Amniotic epithelial cell (primary cell): Measurements from ENCODE around the gene HDAC9.

Experiments
- DNase-seq: peaks from one replicate; pipeline ENCODE4 v3.0.0-alpha.2; 2010; ENCODE audit warnings: low read depth

The HDAC9 gene

GRCh38 chr7:18844735-18845134 is 349.2 kb downstream of the HDAC9 start:
- no peak for DNase-seq

- no peak for DNase-seq
Measured at GRCh38 chr7:18845700-18846099, 350.2 kb downstream of the HDAC9 start.

GRCh38 chr7:18846765-18847215 is 351.2 kb downstream of the HDAC9 start:
- DNase-seq: no peak

- no peak for DNase-seq
Measured at GRCh38 chr7:18849130-18849529, 353.6 kb downstream of the HDAC9 start.

GRCh38 chr7:18855796-18856195 is 360.2 kb downstream of the HDAC9 start:
- DNase-seq: no peak

GRCh38 chr7:18858232-18858631 is 362.7 kb downstream of the HDAC9 start:
- no peak for DNase-seq

- peak; percentile 32 for DNase-seq
Measured at GRCh38 chr7:18859318-18859717, 363.8 kb downstream of the HDAC9 start.

GRCh38 chr7:18860221-18860620 is 364.7 kb downstream of the HDAC9 start:
- no peak for DNase-seq

GRCh38 chr7:18861514-18862118 is 366.1 kb downstream of the HDAC9 start:
- DNase-seq: peak; percentile 84

GRCh38 chr7:18864967-18865366 is 369.4 kb downstream of the HDAC9 start:
- DNase-seq: no peak

- DNase-seq: peak; percentile 100
Measured at GRCh38 chr7:18866359-18867036, 370.9 kb downstream of the HDAC9 start.

- no peak for DNase-seq
Measured at GRCh38 chr7:18872344-18872743, 376.8 kb downstream of the HDAC9 start.

GRCh38 chr7:18873734-18874336 is 378.3 kb downstream of the HDAC9 start:
- peak; percentile 43 for DNase-seq

- peak; percentile 15 for DNase-seq
Measured at GRCh38 chr7:18874880-18875279, 379.3 kb downstream of the HDAC9 start.

GRCh38 chr7:18877874-18878273 is 382.3 kb downstream of the HDAC9 start:
- no peak for DNase-seq

- DNase-seq: no peak
Measured at GRCh38 chr7:18886832-18887231, 391.3 kb downstream of the HDAC9 start.

- DNase-seq: no peak
Measured at GRCh38 chr7:18889436-18889835, 393.9 kb downstream of the HDAC9 start.

GRCh38 chr7:18890134-18890533 is 394.6 kb downstream of the HDAC9 start:
- DNase-seq: peak; percentile 99

GRCh38 chr7:18890885-18891621 is 395.5 kb downstream of the HDAC9 start:
- DNase-seq: peak; percentile 37

GRCh38 chr7:18893156-18893555 is 397.6 kb downstream of the HDAC9 start:
- no peak for DNase-seq

GRCh38 chr7:18894155-18894554 is 398.6 kb downstream of the HDAC9 start:
- DNase-seq: no peak

GRCh38 chr7:18895456-18895855 is 399.9 kb downstream of the HDAC9 start:
- peak; percentile 74 for DNase-seq
